ENCODE measurements around the gene VWA1. TPM values are rescaled to one million over a fixed set of nuclear protein-coding genes. Genes with fewer than 3 reads are reported as not detected.
"Not testable (repeated sequence)": the region's sequence is repeated elsewhere in the genome, so short reads cannot be mapped to it uniquely, and the experiment has no call there.

Gene VWA1
- total and polyA plus RNA-seq, 2 donors from 2014 or later: 103 to 116 TPM

- H3K27me3 ChIP-seq (ENCODE audit: control insufficient read depth, insufficient read depth, low read length): no peaks in the 10 kb centered on the region
- peaks cover 0 to 10% (median 0%) of the 10 kb centered on the region in 3 donors for H3K4me1 ChIP-seq (ENCODE audit: control insufficient read depth in 2 of 3, insufficient read depth in 2 of 3, low read depth in 1 of 3, low read length in 3 of 3)
- no peaks in the 10 kb centered on the region for H3K36me3 ChIP-seq (ENCODE audit: control insufficient read depth in 2 of 3, insufficient read depth in 3 of 3, low read length in 3 of 3)
- no peak overlapping the region for H3K27ac ChIP-seq (ENCODE audit: low read depth in 2 of 2, low read length in 2 of 2)
- no peaks in the 10 kb centered on the region for H3K9me3 ChIP-seq (ENCODE audit: control insufficient read depth in 2 of 3, insufficient read depth in 1 of 3, low read length in 3 of 3)
- H3K4me3 ChIP-seq (ENCODE audit: low read length in 3 of 3): no peak overlapping the region
- intact Hi-C loops (cut with DNase I): no loop called here
- TF ChIP-seq CTCF (IDR thresholded peaks at IDR 0.05; ENCODE audit: borderline replicate concordance, extremely low read depth, insufficient read depth): no peak
- no peak for FAIRE-seq
- peak in 4 of 5 donors; percentile 35 to 93 (median 68) for DNase-seq
- H3K9ac ChIP-seq (ENCODE audit: low read length in 3 of 3): no peak overlapping the region
These were observed 8.2 kb upstream of the VWA1 start for GRCh38 chr1:1427106-1427819.

GRCh38 chr1:1427820-1428148, 7.7 kb upstream of the VWA1 start:
- H3K9me3 ChIP-seq (ENCODE audit: control insufficient read depth in 2 of 3, insufficient read depth in 1 of 3, low read length in 3 of 3): no peaks in the 10 kb centered on the region
- no peak for TF ChIP-seq CTCF (IDR thresholded peaks at IDR 0.05; ENCODE audit: borderline replicate concordance, extremely low read depth, insufficient read depth)
- peak in 1 of 5 donors; percentile 73 for DNase-seq
- H3K36me3 ChIP-seq (ENCODE audit: control insufficient read depth in 2 of 3, insufficient read depth in 3 of 3, low read length in 3 of 3): no peaks in the 10 kb centered on the region
- H3K27me3 ChIP-seq (ENCODE audit: control insufficient read depth, insufficient read depth, low read length): no peaks in the 10 kb centered on the region
- intact Hi-C loops (cut with DNase I): no loop called here
- no peak overlapping the region for H3K27ac ChIP-seq (ENCODE audit: low read depth in 2 of 2, low read length in 2 of 2)
- H3K9ac ChIP-seq (ENCODE audit: low read length in 3 of 3): no peak overlapping the region
- H3K4me1 ChIP-seq (ENCODE audit: control insufficient read depth in 2 of 3, insufficient read depth in 2 of 3, low read depth in 1 of 3, low read length in 3 of 3): peaks cover 0 to 10% (median 0%) of the 10 kb centered on the region in 3 donors
- FAIRE-seq: no peak
- no peak overlapping the region for H3K4me3 ChIP-seq (ENCODE audit: low read length in 3 of 3)

GRCh38 chr1:1428174-1428573, 7.3 kb upstream of the VWA1 start:
- TF ChIP-seq CTCF (IDR thresholded peaks at IDR 0.05; ENCODE audit: borderline replicate concordance, extremely low read depth, insufficient read depth): no peak
- intact Hi-C loops (cut with DNase I): no loop called here
- DNase-seq: peak in 1 of 5 donors; percentile 65
- FAIRE-seq: no peak
- peaks cover 0 to 13% (median 0%) of the 10 kb centered on the region in 3 donors for H3K4me1 ChIP-seq (ENCODE audit: control insufficient read depth in 2 of 3, insufficient read depth in 2 of 3, low read depth in 1 of 3, low read length in 3 of 3)
- H3K36me3 ChIP-seq (ENCODE audit: control insufficient read depth in 2 of 3, insufficient read depth in 3 of 3, low read length in 3 of 3): no peaks in the 10 kb centered on the region
- no peak overlapping the region for H3K9ac ChIP-seq (ENCODE audit: low read length in 3 of 3)
- no peaks in the 10 kb centered on the region for H3K9me3 ChIP-seq (ENCODE audit: control insufficient read depth in 2 of 3, insufficient read depth in 1 of 3, low read length in 3 of 3)
- no peak overlapping the region for H3K27ac ChIP-seq (ENCODE audit: low read depth in 2 of 2, low read length in 2 of 2)
- no peaks in the 10 kb centered on the region for H3K27me3 ChIP-seq (ENCODE audit: control insufficient read depth, insufficient read depth, low read length)
- H3K4me3 ChIP-seq (ENCODE audit: low read length in 3 of 3): no peak overlapping the region

- H3K4me3 ChIP-seq (ENCODE audit: low read length in 3 of 3); H3K27me3 ChIP-seq (ENCODE audit: control insufficient read depth, insufficient read depth, low read length); H3K9me3 ChIP-seq (ENCODE audit: control insufficient read depth in 2 of 3, insufficient read depth in 1 of 3, low read length in 3 of 3); H3K27ac ChIP-seq (ENCODE audit: low read depth in 2 of 2, low read length in 2 of 2); intact Hi-C loops (cut with DNase I); H3K36me3 ChIP-seq (ENCODE audit: control insufficient read depth in 2 of 3, insufficient read depth in 3 of 3, low read length in 3 of 3); H3K9ac ChIP-seq (ENCODE audit: low read length in 3 of 3); FAIRE-seq: not testable (repeated sequence)
- peak in 1 of 5 donors; percentile 21 for DNase-seq
- H3K4me1 ChIP-seq (ENCODE audit: control insufficient read depth in 2 of 3, insufficient read depth in 2 of 3, low read depth in 1 of 3, low read length in 3 of 3): peaks cover 0 to 20% (median 0%) of the 10 kb centered on the region in 3 donors
These were observed 6.5 kb upstream of the VWA1 start for GRCh38 chr1:1428967-1429366.

All from kidney (tissue), 14 donors.